Measurements from ENCODE around the gene GPR137. TPM values are rescaled to one million over a fixed set of nuclear protein-coding genes. Genes with fewer than 3 reads are reported as not detected.

Gene GPR137
- total and polyA plus RNA-seq, 12 donors = 15.6 to 69.8 (median 41.2) TPM

DNA sequence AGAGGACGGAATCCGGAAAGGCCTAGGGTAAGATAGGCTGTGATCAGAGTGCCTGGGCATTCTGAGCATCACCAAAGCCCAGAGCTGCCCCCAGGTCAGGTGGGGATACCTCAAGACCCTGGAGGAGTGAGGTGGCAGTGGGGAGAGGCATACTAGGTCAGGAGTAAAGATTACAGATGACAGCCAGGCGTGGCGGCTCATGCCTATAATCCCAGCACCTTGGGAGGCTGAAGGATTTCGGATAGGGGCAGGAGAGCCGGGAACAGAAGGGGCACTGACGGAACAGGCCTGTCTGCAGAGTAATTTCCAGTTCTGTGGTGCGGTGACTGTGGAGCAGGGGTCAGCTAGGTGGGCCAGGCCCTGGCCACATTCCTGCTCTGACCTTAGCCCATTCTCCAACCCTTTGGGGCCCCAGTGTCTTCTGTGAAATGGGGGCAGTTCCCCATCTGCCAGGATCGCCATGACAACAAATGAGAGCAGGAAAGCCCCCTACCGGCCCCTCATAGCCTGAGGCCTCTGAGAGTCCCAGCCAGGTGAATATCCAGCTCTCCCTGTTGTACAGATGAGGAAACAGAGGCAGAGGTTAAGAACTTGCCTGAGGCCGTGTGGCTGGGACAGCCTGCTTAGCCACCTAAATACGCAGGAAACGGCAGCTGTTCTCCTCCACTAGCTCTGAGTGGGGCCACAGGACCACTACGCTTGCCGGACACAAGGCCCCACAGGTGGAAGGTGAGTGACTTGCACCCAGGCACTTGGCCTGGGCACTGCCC, 10.4 kb upstream of the GPR137 start:
- Histone ChIP-seq H3K36me3 (replicated peaks in 1 of 2) (peaks cover 0 to 31% of the 10 kb centered on the region in 2 donors), H3K27me3 (no peaks in the 10 kb centered on the region), H3K27ac (no peak overlapping the region), H3K4me3 (no peak overlapping the region), H3K4me1 (replicated peaks in 1 of 2) (peaks cover 7 to 11% of the 10 kb centered on the region in 2 donors), H3K9me3 (replicated peaks in 1 of 3) (no peaks in the 10 kb centered on the region)
- DNase-seq = no peak
- intact Hi-C loops (cut with DNase I) = no loop called here
- 88 to 92% (median 92%) methylated on average over 8 to 15 of the region's 15 CpGs for WGBS, 4 donors
- no peak for TF ChIP-seq POLR2A (IDR thresholded peaks at IDR 0.05)

DNA sequence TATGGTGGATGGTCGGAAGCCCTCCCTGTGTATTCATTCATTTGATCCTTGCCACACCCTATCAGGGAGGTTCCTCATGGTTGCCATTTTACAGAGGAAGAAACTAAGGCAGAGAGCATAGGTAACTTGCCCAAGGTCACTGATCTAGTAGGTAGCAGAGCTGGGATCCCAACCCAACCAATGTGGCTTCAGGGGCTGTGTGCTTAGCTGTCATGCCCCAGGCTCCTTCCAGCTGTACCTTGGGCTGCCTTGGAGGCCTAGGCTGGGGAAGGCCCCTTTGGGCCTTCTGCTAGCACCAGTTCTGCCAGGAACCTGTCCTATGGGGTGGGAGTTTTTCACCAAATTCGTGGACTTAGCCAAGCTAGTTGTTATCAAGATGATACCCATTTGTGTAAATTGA, 9.8 kb upstream of the GPR137 start:
- Histone ChIP-seq H3K36me3 (replicated peaks in 1 of 2) (peaks cover 0 to 31% of the 10 kb centered on the region in 2 donors), H3K4me3 (no peak overlapping the region), H3K4me1 (replicated peaks in 1 of 2) (peaks cover 7 to 11% of the 10 kb centered on the region in 2 donors), H3K9me3 (replicated peaks in 1 of 3) (no peaks in the 10 kb centered on the region), H3K27ac (no peak overlapping the region), H3K27me3 (no peaks in the 10 kb centered on the region)
- intact Hi-C loops (cut with DNase I) = no loop called here
- TF ChIP-seq POLR2A (IDR thresholded peaks at IDR 0.05) = no peak
- TF ChIP-seq, protein P1, sequence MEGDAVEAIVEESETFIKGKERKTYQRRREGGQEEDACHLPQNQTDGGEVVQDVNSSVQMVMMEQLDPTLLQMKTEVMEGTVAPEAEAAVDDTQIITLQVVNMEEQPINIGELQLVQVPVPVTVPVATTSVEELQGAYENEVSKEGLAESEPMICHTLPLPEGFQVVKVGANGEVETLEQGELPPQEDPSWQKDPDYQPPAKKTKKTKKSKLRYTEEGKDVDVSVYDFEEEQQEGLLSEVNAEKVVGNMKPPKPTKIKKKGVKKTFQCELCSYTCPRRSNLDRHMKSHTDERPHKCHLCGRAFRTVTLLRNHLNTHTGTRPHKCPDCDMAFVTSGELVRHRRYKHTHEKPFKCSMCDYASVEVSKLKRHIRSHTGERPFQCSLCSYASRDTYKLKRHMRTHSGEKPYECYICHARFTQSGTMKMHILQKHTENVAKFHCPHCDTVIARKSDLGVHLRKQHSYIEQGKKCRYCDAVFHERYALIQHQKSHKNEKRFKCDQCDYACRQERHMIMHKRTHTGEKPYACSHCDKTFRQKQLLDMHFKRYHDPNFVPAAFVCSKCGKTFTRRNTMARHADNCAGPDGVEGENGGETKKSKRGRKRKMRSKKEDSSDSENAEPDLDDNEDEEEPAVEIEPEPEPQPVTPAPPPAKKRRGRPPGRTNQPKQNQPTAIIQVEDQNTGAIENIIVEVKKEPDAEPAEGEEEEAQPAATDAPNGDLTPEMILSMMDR (IDR thresholded peaks at IDR 0.05) = no peak
- DNase-seq = no peak
- 71 to 98% (median 91%) methylated on average over 1 to 2 of the region's 2 CpGs for WGBS, 4 donors

DNA sequence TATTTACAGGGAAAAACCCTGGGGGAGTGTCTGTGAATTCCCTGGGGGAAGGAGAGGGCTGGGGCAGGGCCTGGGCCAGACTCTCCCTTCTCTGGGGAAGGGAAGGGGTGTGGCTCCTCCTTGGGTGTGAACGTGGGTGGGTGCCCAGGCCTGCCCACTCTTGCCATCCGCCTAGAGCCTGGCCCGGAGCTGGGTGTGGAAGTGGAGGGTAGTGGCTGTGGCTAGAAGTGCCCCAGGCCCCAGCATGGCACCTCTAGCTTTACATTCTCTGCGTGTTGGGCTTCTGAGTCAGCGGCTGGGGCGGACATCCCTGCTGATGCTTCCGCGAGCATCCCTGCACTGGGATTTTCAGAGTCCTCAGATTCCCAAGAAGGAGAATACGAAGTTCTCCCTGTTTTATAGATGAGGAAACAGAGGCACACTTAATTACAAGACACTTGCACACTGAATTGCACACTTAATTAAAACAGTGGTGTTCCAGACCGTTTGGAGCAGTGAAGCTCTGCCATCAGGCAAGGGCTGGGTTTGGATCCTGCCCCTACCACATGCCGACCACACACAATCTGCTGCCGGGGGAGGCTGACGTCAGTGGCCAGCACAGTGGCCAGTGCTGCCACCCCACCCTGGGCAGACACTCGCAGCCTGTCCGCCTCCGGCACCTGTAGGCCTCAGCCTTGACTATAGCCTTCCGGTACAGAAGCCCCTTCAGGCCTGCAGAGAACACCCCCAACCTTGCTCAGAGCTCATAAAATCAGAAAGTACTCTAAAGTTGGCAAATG, 8.8 kb upstream of the GPR137 start:
- peaks cover 0 to 31% of the 10 kb centered on the region in 2 donors for H3K36me3 ChIP-seq (replicated peaks in 1 of 2)
- H3K4me3 ChIP-seq = no peak overlapping the region
- TF ChIP-seq, protein P1 (IDR thresholded peaks at IDR 0.05) = no peak
- TF ChIP-seq POLR2A (IDR thresholded peaks at IDR 0.05) = no peak
- no peaks in the 10 kb centered on the region for H3K9me3 ChIP-seq (replicated peaks in 1 of 3)
- DNase-seq = no peak
- intact Hi-C loops (cut with DNase I) = no loop called here
- 83 to 88% (median 86%) methylated on average over 9 to 17 of the region's 17 CpGs for WGBS, 4 donors
- H3K27me3 ChIP-seq = no peaks in the 10 kb centered on the region
- peaks cover 3 to 7% of the 10 kb centered on the region in 2 donors for H3K4me1 ChIP-seq (replicated peaks in 1 of 2)
- no peak overlapping the region for H3K27ac ChIP-seq

GRCh38 chr11:64278576-64279190, 7.0 kb upstream of the GPR137 start:
- Histone ChIP-seq H3K4me3 (no peak overlapping the region), H3K27ac (no peak overlapping the region), H3K9me3 (replicated peaks in 1 of 3) (no peaks in the 10 kb centered on the region), H3K4me1 (replicated peaks in 1 of 2) (peaks cover 4 to 7% of the 10 kb centered on the region in 2 donors), H3K27me3 (no peaks in the 10 kb centered on the region), H3K36me3 (replicated peaks in 1 of 2) (peaks cover 0 to 34% of the 10 kb centered on the region in 2 donors)
- 82 to 98% (median 87%) methylated on average over 5 to 8 of the region's 8 CpGs for WGBS, 4 donors
- intact Hi-C loops (cut with DNase I) = no loop called here
- TF ChIP-seq, protein P1 (IDR thresholded peaks at IDR 0.05) = no peak
- DNase-seq = no peak

Data from adrenal gland (tissue), 12 donors.